Measurements from ENCODE around the gene MED28.

DNA sequence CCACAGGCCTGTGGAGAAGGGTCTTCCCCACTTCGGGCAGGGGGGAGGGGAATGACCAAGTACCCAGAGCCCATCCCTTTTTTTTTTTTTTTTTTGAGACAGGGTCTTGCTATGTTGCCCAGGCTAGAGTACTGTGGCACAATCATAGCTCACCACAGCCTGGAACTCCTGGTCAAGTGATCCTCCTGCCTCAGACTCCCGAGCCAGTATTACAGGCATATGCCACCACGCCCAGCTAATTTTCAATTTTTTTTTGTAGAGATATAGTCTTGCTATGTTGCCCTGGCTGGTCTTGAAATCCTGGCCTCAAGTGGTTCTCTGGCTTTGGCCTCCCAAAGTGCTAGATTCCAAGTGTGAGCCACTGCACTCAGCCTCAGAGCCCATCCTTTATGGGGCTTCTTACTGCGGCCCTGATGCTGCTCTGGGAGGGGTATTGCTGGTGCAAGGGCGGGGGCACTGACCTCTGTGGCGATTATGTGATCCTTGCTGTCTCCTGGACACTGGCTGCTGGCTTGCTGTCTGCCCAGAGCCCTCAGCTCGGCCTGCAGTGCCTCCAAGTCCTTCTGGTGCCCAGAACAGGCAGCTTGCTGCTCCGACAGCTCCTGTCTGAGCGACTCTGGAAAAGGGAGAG, 32.9 kb downstream of the MED28 start:
- no peak for TF ChIP-seq EZH2 (optimal IDR thresholded peaks at IDR 0.05; ENCODE audit: low read depth, low read length)
- TF ChIP-seq, protein P1, sequence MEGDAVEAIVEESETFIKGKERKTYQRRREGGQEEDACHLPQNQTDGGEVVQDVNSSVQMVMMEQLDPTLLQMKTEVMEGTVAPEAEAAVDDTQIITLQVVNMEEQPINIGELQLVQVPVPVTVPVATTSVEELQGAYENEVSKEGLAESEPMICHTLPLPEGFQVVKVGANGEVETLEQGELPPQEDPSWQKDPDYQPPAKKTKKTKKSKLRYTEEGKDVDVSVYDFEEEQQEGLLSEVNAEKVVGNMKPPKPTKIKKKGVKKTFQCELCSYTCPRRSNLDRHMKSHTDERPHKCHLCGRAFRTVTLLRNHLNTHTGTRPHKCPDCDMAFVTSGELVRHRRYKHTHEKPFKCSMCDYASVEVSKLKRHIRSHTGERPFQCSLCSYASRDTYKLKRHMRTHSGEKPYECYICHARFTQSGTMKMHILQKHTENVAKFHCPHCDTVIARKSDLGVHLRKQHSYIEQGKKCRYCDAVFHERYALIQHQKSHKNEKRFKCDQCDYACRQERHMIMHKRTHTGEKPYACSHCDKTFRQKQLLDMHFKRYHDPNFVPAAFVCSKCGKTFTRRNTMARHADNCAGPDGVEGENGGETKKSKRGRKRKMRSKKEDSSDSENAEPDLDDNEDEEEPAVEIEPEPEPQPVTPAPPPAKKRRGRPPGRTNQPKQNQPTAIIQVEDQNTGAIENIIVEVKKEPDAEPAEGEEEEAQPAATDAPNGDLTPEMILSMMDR (IDR thresholded peaks at IDR 0.05; ENCODE audit: low read length): no peak

Data from MM.1S (cell line).